HEK293 (cell line): ENCODE data around the gene ARCN1.

ENCODE experiments used
- GLIS1 ChIP-seq: fragments of 450-650 bp; formaldehyde crosslinking; IDR thresholded peaks from 2 replicates; pipeline ENCODE4 v1.5.1; 2016; ENCODE audit warnings: missing biosample characterization, missing genetic modification characterization
- IKZF3 ChIP-seq: fragments of 450-650 bp; IDR thresholded peaks from 2 replicates; pipeline ENCODE4 v1.5.0; 2018; ENCODE audit warnings: missing biosample characterization, mild to moderate bottlenecking, missing genetic modification characterization, moderate library complexity
- RBAK ChIP-seq: fragments of 450-650 bp; formaldehyde crosslinking; IDR thresholded peaks from 2 replicates; pipeline ENCODE4 v1.5.1; 2016; ENCODE audit warnings: missing biosample characterization, missing genetic modification characterization
- SALL2 ChIP-seq: fragments of 450-650 bp; formaldehyde crosslinking; IDR thresholded peaks from 2 replicates; pipeline ENCODE4 v1.5.0; 2017; ENCODE audit warnings: missing biosample characterization, mild to moderate bottlenecking, missing genetic modification characterization, borderline replicate concordance
- SP3 ChIP-seq: fragments of 450-650 bp; formaldehyde crosslinking; IDR thresholded peaks from 2 replicates; pipeline ENCODE4 v1.5.1; 2016; ENCODE audit warnings: missing biosample characterization, missing genetic modification characterization
- ZBTB21 ChIP-seq: fragments of 450-650 bp; formaldehyde crosslinking; IDR thresholded peaks from 2 replicates; pipeline ENCODE4 v1.5.1; 2017; ENCODE audit warnings: missing biosample characterization, missing genetic modification characterization
- ZBTB48 ChIP-seq: fragments of 450-650 bp; formaldehyde crosslinking; IDR thresholded peaks from 2 replicates; pipeline ENCODE4 v1.5.1; 2016; ENCODE audit warnings: missing biosample characterization, missing genetic modification characterization
- ZNF214 ChIP-seq: fragments of 450-650 bp; formaldehyde crosslinking; IDR thresholded peaks from 2 replicates; pipeline ENCODE4 v1.5.1; 2017; ENCODE audit warnings: missing biosample characterization, mild to moderate bottlenecking, missing genetic modification characterization, borderline replicate concordance
- ZNF239 ChIP-seq: fragments of 450-650 bp; formaldehyde crosslinking; IDR thresholded peaks from 2 replicates; pipeline ENCODE4 v1.5.1; 2016; ENCODE audit warnings: missing biosample characterization, missing genetic modification characterization
- ZNF311 ChIP-seq: fragments of 450-650 bp; formaldehyde crosslinking; IDR thresholded peaks from 2 replicates; pipeline ENCODE4 v1.5.1; 2017; ENCODE audit warnings: missing biosample characterization, missing genetic modification characterization, borderline replicate concordance
- ZNF354C ChIP-seq: fragments of 450-650 bp; formaldehyde crosslinking; IDR thresholded peaks from 2 replicates; pipeline ENCODE4 v1.5.1; 2016; ENCODE audit warnings: missing biosample characterization, missing genetic modification characterization, low read depth, borderline replicate concordance
- ZNF391 ChIP-seq: fragments of 450-650 bp; formaldehyde crosslinking; IDR thresholded peaks from 2 replicates; pipeline ENCODE4 v1.5.1; 2016; ENCODE audit warnings: low read depth, missing biosample characterization, missing genetic modification characterization, borderline replicate concordance
- ZNF404 ChIP-seq: fragments of 450-650 bp; formaldehyde crosslinking; IDR thresholded peaks from 2 replicates; pipeline ENCODE4 v1.5.1; 2017; ENCODE audit warnings: missing biosample characterization, missing genetic modification characterization
- ZNF501 ChIP-seq: fragments of 450-650 bp; formaldehyde crosslinking; IDR thresholded peaks from 2 replicates; pipeline ENCODE4 v1.5.1; 2016; ENCODE audit warnings: missing biosample characterization, missing genetic modification characterization
- ZNF600 ChIP-seq: fragments of 450-650 bp; formaldehyde crosslinking; IDR thresholded peaks from 2 replicates; pipeline ENCODE4 v1.5.1; 2016; ENCODE audit warnings: missing biosample characterization, missing genetic modification characterization
- ZNF624 ChIP-seq: fragments of 450-650 bp; formaldehyde crosslinking; IDR thresholded peaks from 2 replicates; pipeline ENCODE4 v1.5.1; 2017; ENCODE audit warnings: missing biosample characterization, missing genetic modification characterization
- ZNF629 ChIP-seq: fragments of 450-650 bp; formaldehyde crosslinking; IDR thresholded peaks from 2 replicates; pipeline ENCODE4 v1.5.1; 2017; ENCODE audit warnings: missing biosample characterization, missing genetic modification characterization
- ZNF837 ChIP-seq: fragments of 450-650 bp; formaldehyde crosslinking; IDR thresholded peaks from 2 replicates; pipeline ENCODE4 v1.5.1; 2016; ENCODE audit warnings: missing biosample characterization, missing genetic modification characterization
- ZXDB ChIP-seq: fragments of 450-650 bp; formaldehyde crosslinking; IDR thresholded peaks from 2 replicates; pipeline ENCODE4 v1.5.1; 2016; ENCODE audit warnings: missing biosample characterization, missing genetic modification characterization
- TF ChIP-seq, protein P1 (sequence below): fragments of 450-650 bp; formaldehyde crosslinking; IDR thresholded peaks from 2 replicates; pipeline ENCODE4 v1.5.1; 2016; ENCODE audit warnings: missing biosample characterization, missing genetic modification characterization, low read depth
- TF ChIP-seq, protein P2 (sequence below): fragments of 450-650 bp; formaldehyde crosslinking; IDR thresholded peaks from 2 replicates; pipeline ENCODE4 v1.5.1; 2016; ENCODE audit warnings: missing biosample characterization, missing genetic modification characterization
- TF ChIP-seq, protein P3 (sequence below): IDR thresholded peaks from 2 replicates; pipeline ENCODE4 v1.6.1; 2011; ENCODE audit warnings: mild to moderate bottlenecking, low read depth, low read length, borderline replicate concordance
- TF ChIP-seq, protein P4 (sequence below): fragments of 450-650 bp; formaldehyde crosslinking; conservative IDR thresholded peaks from 2 replicates; pipeline ENCODE4 v1.5.1; 2016; ENCODE audit warnings: low read depth, missing biosample characterization, missing genetic modification characterization
- TF ChIP-seq, protein P5 (sequence below): fragments of 450-650 bp; formaldehyde crosslinking; IDR thresholded peaks from 2 replicates; pipeline ENCODE4 v1.5.0; 2017; ENCODE audit warnings: missing biosample characterization, missing genetic modification characterization, borderline replicate concordance
- TF ChIP-seq, protein P6 (sequence below): fragments of 450-650 bp; formaldehyde crosslinking; IDR thresholded peaks from 2 replicates; pipeline ENCODE4 v1.5.1; 2017; ENCODE audit warnings: missing biosample characterization, missing genetic modification characterization

ARCN1 gene

DNA sequence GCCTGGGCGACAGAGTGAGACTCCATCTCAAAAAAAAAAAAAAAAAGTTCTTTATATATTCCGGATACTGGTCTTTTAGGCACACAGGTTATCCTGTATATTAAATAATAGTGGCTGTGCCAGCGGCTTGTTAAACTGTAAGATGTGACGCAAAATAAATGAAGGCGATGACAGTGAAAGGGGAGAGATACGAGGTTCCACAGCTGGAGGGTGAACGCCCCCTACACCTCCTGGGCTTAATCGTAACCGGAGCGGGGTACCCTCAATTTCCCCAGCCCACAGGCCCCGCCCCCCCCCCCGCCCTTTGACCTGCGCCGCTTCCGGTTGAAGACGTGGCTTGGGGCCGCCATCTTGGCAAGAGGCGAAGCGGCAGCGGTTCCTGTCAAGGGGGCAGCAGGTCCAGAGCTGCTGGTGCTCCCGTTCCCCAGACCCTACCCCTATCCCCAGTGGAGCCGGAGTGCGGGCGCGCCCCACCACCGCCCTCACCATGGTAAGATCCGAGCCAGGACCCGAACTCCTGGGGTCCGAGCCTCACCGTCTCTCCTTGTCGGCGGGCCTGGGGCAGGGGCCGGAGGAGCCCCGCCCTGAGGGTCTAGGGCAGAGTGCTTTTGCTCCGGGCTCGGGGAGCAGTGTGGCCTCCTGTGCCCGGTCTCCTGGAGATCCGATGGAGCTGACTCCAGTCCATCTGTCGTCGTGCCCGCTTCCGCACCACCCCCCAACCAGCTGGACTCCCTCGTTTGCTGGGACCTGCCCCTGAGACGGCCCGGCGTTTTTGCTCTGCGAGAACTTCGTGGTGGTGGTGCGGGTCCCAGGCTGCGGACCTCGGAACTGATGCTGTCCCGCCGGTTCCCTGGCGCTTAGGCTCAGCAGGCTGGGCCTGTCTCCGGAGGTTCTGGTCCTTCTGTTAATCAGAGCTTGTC is at the start of gene ARCN1 (continued):
- TF ChIP-seq, protein P1, sequence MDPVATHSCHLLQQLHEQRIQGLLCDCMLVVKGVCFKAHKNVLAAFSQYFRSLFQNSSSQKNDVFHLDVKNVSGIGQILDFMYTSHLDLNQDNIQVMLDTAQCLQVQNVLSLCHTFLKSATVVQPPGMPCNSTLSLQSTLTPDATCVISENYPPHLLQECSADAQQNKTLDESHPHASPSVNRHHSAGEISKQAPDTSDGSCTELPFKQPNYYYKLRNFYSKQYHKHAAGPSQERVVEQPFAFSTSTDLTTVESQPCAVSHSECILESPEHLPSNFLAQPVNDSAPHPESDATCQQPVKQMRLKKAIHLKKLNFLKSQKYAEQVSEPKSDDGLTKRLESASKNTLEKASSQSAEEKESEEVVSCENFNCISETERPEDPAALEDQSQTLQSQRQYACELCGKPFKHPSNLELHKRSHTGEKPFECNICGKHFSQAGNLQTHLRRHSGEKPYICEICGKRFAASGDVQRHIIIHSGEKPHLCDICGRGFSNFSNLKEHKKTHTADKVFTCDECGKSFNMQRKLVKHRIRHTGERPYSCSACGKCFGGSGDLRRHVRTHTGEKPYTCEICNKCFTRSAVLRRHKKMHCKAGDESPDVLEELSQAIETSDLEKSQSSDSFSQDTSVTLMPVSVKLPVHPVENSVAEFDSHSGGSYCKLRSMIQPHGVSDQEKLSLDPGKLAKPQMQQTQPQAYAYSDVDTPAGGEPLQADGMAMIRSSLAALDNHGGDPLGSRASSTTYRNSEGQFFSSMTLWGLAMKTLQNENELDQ = no peak
- TF ChIP-seq, protein P2, sequence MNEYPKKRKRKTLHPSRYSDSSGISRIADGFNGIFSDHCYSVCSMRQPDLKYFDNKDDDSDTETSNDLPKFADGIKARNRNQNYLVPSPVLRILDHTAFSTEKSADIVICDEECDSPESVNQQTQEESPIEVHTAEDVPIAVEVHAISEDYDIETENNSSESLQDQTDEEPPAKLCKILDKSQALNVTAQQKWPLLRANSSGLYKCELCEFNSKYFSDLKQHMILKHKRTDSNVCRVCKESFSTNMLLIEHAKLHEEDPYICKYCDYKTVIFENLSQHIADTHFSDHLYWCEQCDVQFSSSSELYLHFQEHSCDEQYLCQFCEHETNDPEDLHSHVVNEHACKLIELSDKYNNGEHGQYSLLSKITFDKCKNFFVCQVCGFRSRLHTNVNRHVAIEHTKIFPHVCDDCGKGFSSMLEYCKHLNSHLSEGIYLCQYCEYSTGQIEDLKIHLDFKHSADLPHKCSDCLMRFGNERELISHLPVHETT = no peak
- peak; percentile 79 for TF ChIP-seq ZXDB (tag by site-specific recombination)
- no peak for TF ChIP-seq ZNF239
- peak; percentile 87 for TF ChIP-seq ZBTB48 (tag by site-specific recombination)
- TF ChIP-seq, protein P3, sequence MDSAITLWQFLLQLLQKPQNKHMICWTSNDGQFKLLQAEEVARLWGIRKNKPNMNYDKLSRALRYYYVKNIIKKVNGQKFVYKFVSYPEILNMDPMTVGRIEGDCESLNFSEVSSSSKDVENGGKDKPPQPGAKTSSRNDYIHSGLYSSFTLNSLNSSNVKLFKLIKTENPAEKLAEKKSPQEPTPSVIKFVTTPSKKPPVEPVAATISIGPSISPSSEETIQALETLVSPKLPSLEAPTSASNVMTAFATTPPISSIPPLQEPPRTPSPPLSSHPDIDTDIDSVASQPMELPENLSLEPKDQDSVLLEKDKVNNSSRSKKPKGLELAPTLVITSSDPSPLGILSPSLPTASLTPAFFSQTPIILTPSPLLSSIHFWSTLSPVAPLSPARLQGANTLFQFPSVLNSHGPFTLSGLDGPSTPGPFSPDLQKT = no peak
- no peak for TF ChIP-seq ZNF837 (tag by site-specific recombination)
- no peak for TF ChIP-seq SALL2
- TF ChIP-seq ZNF624 (tag by site-specific recombination) = no peak
- peak; percentile 15 for TF ChIP-seq ZNF600
- TF ChIP-seq ZNF501 (tag by site-specific recombination) = no peak
- TF ChIP-seq GLIS1 (tag by site-specific recombination) = no peak
- TF ChIP-seq, protein P4, sequence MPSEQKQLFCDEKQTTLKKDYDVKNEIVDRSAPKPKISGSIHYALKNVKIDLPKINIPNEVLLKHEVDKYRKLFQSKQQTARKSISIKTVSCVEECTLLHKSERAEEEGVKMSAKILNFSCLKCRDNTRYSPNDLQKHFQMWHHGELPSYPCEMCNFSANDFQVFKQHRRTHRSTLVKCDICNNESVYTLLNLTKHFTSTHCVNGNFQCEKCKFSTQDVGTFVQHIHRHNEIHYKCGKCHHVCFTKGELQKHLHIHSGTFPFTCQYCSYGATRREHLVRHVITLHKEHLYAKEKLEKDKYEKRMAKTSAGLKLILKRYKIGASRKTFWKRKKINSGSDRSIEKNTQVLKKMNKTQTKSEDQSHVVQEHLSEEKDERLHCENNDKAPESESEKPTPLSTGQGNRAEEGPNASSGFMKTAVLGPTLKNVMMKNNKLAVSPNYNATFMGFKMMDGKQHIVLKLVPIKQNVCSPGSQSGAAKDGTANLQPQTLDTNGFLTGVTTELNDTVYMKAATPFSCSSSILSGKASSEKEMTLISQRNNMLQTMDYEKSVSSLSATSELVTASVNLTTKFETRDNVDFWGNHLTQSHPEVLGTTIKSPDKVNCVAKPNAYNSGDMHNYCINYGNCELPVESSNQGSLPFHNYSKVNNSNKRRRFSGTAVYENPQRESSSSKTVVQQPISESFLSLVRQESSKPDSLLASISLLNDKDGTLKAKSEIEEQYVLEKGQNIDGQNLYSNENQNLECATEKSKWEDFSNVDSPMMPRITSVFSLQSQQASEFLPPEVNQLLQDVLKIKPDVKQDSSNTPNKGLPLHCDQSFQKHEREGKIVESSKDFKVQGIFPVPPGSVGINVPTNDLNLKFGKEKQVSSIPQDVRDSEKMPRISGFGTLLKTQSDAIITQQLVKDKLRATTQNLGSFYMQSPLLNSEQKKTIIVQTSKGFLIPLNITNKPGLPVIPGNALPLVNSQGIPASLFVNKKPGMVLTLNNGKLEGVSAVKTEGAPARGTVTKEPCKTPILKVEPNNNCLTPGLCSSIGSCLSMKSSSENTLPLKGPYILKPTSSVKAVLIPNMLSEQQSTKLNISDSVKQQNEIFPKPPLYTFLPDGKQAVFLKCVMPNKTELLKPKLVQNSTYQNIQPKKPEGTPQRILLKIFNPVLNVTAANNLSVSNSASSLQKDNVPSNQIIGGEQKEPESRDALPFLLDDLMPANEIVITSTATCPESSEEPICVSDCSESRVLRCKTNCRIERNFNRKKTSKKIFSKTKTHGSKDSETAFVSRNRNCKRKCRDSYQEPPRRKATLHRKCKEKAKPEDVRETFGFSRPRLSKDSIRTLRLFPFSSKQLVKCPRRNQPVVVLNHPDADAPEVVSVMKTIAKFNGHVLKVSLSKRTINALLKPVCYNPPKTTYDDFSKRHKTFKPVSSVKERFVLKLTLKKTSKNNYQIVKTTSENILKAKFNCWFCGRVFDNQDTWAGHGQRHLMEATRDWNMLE (tag by site-specific recombination) = peak; percentile 8; the same call in 1 of the 2 replicates
- TF ChIP-seq ZNF404 (tag by site-specific recombination) = no peak
- peak; percentile 54; the same call in 1 of the 2 replicates for TF ChIP-seq SP3 (tag by site-specific recombination)
- TF ChIP-seq, protein P5, sequence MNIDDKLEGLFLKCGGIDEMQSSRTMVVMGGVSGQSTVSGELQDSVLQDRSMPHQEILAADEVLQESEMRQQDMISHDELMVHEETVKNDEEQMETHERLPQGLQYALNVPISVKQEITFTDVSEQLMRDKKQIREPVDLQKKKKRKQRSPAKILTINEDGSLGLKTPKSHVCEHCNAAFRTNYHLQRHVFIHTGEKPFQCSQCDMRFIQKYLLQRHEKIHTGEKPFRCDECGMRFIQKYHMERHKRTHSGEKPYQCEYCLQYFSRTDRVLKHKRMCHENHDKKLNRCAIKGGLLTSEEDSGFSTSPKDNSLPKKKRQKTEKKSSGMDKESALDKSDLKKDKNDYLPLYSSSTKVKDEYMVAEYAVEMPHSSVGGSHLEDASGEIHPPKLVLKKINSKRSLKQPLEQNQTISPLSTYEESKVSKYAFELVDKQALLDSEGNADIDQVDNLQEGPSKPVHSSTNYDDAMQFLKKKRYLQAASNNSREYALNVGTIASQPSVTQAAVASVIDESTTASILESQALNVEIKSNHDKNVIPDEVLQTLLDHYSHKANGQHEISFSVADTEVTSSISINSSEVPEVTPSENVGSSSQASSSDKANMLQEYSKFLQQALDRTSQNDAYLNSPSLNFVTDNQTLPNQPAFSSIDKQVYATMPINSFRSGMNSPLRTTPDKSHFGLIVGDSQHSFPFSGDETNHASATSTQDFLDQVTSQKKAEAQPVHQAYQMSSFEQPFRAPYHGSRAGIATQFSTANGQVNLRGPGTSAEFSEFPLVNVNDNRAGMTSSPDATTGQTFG (tag by site-specific recombination) = no peak
- TF ChIP-seq RBAK (tag by site-specific recombination) = no peak
- no peak for TF ChIP-seq ZNF354C (tag by site-specific recombination)
- TF ChIP-seq ZBTB21 (tag by site-specific recombination) = 0 out of 2 replicates have a peak, but pooled peaks have one; percentile 30
- TF ChIP-seq, protein P6, sequence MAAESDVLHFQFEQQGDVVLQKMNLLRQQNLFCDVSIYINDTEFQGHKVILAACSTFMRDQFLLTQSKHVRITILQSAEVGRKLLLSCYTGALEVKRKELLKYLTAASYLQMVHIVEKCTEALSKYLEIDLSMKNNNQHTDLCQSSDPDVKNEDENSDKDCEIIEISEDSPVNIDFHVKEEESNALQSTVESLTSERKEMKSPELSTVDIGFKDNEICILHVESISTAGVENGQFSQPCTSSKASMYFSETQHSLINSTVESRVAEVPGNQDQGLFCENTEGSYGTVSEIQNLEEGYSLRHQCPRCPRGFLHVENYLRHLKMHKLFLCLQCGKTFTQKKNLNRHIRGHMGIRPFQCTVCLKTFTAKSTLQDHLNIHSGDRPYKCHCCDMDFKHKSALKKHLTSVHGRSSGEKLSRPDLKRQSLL = 0 out of 2 replicates have a peak, but pooled peaks have one; percentile 23
- no peak for TF ChIP-seq ZNF214 (tag by site-specific recombination)
- peak; percentile 42; the same call in 1 of the 2 replicates for TF ChIP-seq ZNF629 (tag by site-specific recombination)
- TF ChIP-seq ZNF391 (tag by site-specific recombination) = no peak
- no peak for TF ChIP-seq IKZF3 (tag by site-specific recombination)
- TF ChIP-seq ZNF311 (tag by site-specific recombination) = no peak
